ENCODE results near the gene ADAMTS5. TPM values are rescaled to one million over a fixed set of nuclear protein-coding genes. Genes with fewer than 3 reads are reported as not detected.

ADAMTS5 gene
- total and polyA plus RNA-seq, 2 donors (not counting 3 experiments of a cell fraction or from before 2014, with no cell fraction given): not detected

- Histone ChIP-seq H3K27ac (ENCODE audit: insufficient read depth, low read depth, low read length) (no peak overlapping the region), H4K20me1 (replicated peaks; ENCODE audit: control insufficient read depth, extremely low read depth, insufficient read depth, low read length) (no peaks in the 10 kb centered on the region), H3K9me1 (replicated peaks; ENCODE audit: control insufficient read depth, extremely low read depth, insufficient read depth, low read length) (no peaks in the 10 kb centered on the region), H3K4me3 (replicated peaks in 1 of 3; ENCODE audit: insufficient read depth in 1 of 3, low read depth in 1 of 3, low read length in 3 of 3) (no peak overlapping the region), H3K4me2 (ENCODE audit: insufficient read depth, low read length) (no peak overlapping the region), H3K4me1 (ENCODE audit: control insufficient read depth, extremely low read depth, insufficient read depth, low read length) (no peaks in the 10 kb centered on the region), H3K9ac (replicated peaks; ENCODE audit: extremely low read depth, insufficient read depth, low read length) (no peak overlapping the region), H3K36me3 (ENCODE audit: control insufficient read depth in 2 of 2, extremely low read depth in 1 of 2, insufficient read depth in 2 of 2, low read length in 2 of 2) (no peaks in the 10 kb centered on the region), H3K27me3 (ENCODE audit: control insufficient read depth in 2 of 2, insufficient read depth in 2 of 2, low read length in 2 of 2) (no peaks in the 10 kb centered on the region), H3K9me3 (replicated peaks; ENCODE audit: control insufficient read depth, insufficient read depth, low read length) (no peaks in the 10 kb centered on the region), H2AFZ (ENCODE audit: low read depth, low read length) (no peak overlapping the region), H3K79me2 (ENCODE audit: control insufficient read depth, insufficient read depth, low read length) (no peaks in the 10 kb centered on the region)
- intact Hi-C loops (cut with micrococcal nuclease) (no loop called here), dilution Hi-C loops (cut with MboI; ENCODE audit: extremely low pct_ligation_motif_present, low sequenced_read_pairs) (no loop called here)
- DNase-seq (ENCODE audit: low read depth, low spot score) (no peak), FAIRE-seq (no peak)
- no peak for TF ChIP-seq MYC (IDR thresholded peaks at IDR 0.05; ENCODE audit: low read depth, low read length)
- TF ChIP-seq POLR2AphosphoS5 (IDR thresholded peaks at IDR 0.05; ENCODE audit: insufficient read depth, low read depth, low read length): no peak
- TF ChIP-seq EZH2 (IDR thresholded peaks at IDR 0.05; ENCODE audit: borderline replicate concordance, low read depth, low read length, severe bottlenecking): no peak
- TF ChIP-seq JUN (IDR thresholded peaks at IDR 0.05; ENCODE audit: borderline replicate concordance, insufficient read depth, insufficient read length, low read depth): no peak
- no peak for TF ChIP-seq FOS (IDR thresholded peaks at IDR 0.05; ENCODE audit: borderline replicate concordance, insufficient read depth, low read length)
- TF ChIP-seq POLR2A (IDR thresholded peaks at IDR 0.05; ENCODE audit: low read depth, low read length): no peak
- TF ChIP-seq, protein P1, sequence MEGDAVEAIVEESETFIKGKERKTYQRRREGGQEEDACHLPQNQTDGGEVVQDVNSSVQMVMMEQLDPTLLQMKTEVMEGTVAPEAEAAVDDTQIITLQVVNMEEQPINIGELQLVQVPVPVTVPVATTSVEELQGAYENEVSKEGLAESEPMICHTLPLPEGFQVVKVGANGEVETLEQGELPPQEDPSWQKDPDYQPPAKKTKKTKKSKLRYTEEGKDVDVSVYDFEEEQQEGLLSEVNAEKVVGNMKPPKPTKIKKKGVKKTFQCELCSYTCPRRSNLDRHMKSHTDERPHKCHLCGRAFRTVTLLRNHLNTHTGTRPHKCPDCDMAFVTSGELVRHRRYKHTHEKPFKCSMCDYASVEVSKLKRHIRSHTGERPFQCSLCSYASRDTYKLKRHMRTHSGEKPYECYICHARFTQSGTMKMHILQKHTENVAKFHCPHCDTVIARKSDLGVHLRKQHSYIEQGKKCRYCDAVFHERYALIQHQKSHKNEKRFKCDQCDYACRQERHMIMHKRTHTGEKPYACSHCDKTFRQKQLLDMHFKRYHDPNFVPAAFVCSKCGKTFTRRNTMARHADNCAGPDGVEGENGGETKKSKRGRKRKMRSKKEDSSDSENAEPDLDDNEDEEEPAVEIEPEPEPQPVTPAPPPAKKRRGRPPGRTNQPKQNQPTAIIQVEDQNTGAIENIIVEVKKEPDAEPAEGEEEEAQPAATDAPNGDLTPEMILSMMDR (IDR thresholded peaks at IDR 0.05; ENCODE audit: extremely low read depth in 1 of 2, insufficient read depth in 1 of 2, low read depth in 1 of 2, low read length in 2 of 2): no peak
- TF ChIP-seq GATA2 (IDR thresholded peaks at IDR 0.05; ENCODE audit: insufficient read depth, insufficient read length, low read depth, low read length): no peak
- TF ChIP-seq MAX (IDR thresholded peaks at IDR 0.05; ENCODE audit: insufficient read depth, insufficient read length): no peak
- ChIA-PET CTCF (interaction anchor here (0.5 to 1.4 kb wide), 4 partner anchors 12 to 759 kb away, joined by 3 to 4 read pairs (median 3); no protein-coding TSS in a partner anchor), POLR2A (no interaction called here)
- BruUV-seq (replicated peaks): no TSS peak
Measured at GRCh38 chr21:26941421-26941820, 25.5 kb downstream of the ADAMTS5 start.
